Activated T-helper 1 cell treated with anti-CD3 and anti-CD28 coated beads, Interleukin-12 subunit alpha, Interleukin-12 subunit beta, Interleukin-2, Interleukin-4 antibody, amounts not matched to agents 30 ng/mL and 10 ng/mL and 1 ng/mL, durations not matched to agents 14 hours and 24 hours and 36 hours (primary cell): ENCODE measurements around the gene SUN1. TPM values are rescaled to one million over a fixed set of nuclear protein-coding genes. Genes with fewer than 3 reads are reported as not detected.
"Not testable (repeated sequence)": the region's sequence is repeated elsewhere in the genome, so short reads cannot be mapped to it uniquely, and the experiment has no call there.

Experiments used
- DNase-seq: peaks from one replicate; pipeline ENCODE4 v3.0.0; 2021; ENCODE audit warnings: low spot score
- H3K27ac Mint-ChIP-seq: one replicate; pipeline ENCODE4 v1.8.0; 2021; ENCODE audit warnings: mild to moderate bottlenecking, mixed read lengths
- H3K27me3 Mint-ChIP-seq: one replicate; pipeline ENCODE4 v1.8.0; 2022; ENCODE audit warnings: mild to moderate bottlenecking, moderate library complexity, mixed read lengths; ENCODE audit not compliant: insufficient read depth
- H3K36me3 Mint-ChIP-seq: one replicate; pipeline ENCODE4 v1.8.0; 2021; ENCODE audit warnings: low read depth, mixed read lengths
- H3K4me1 Mint-ChIP-seq: one replicate; pipeline ENCODE4 v1.8.0; 2021; ENCODE audit warnings: low read depth, mixed read lengths
- H3K4me3 Mint-ChIP-seq: one replicate; pipeline ENCODE4 v1.8.0; 2021; ENCODE audit warnings: mild to moderate bottlenecking, moderate library complexity, mixed read lengths
- H3K9me3 Mint-ChIP-seq: one replicate; pipeline ENCODE4 v1.8.0; 2021; ENCODE audit warnings: mixed read lengths
- intact Hi-C: fragments of 100-400 bp; cut with micrococcal nuclease; formaldehyde crosslinking; loops from one replicate; pipeline ENCODE4 v1.15.1; 2024
- total RNA-seq: library from RNA; stranded (reverse); gene quantifications from 2 replicates; pipeline ENCODE4 v1.2.3, GENCODE V29; 2022

SUN1 gene
- total RNA-seq, 1 donor from 2014 or later, result 76.4 TPM

DNA sequence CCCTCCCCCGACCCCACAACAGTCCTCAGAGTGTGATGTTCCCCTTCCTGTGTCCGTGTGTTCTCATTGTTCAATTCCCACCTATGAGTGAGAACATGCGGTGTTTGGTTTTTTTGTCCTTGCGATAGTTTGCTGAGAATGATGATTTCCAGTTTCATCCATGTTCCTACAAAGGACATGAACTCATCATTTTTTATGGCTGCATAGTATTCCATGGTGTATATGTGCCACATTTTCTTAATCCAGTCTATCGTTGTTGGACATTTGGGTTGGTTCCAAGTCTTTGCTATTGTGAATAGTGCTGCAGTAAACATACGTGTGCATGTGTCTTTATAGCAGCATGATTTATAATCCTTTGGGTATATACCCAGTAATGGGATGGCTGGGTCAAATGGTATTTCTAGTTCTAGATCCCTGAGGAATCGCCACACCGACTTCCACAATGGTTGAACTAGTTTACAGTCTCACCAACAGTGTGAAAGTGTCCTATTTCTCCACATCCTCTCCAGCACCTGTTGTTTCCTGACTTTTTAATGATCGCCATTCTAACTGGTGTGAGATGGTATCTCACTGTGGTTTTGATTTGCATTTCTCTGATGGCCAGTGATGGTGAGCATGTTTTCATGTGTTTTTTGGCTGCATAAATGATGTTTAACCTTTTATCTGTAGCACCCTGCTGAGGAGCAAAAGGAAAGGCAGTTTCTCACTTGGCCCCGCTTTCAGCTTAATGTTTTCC is 35.7 kb upstream of the SUN1 start:
- DNase-seq, intact Hi-C loops, H3K4me3 Mint-ChIP-seq, H3K9me3 Mint-ChIP-seq, H3K4me1 Mint-ChIP-seq, H3K27me3 Mint-ChIP-seq, H3K27ac Mint-ChIP-seq, H3K36me3 Mint-ChIP-seq: not testable (repeated sequence)

DNA sequence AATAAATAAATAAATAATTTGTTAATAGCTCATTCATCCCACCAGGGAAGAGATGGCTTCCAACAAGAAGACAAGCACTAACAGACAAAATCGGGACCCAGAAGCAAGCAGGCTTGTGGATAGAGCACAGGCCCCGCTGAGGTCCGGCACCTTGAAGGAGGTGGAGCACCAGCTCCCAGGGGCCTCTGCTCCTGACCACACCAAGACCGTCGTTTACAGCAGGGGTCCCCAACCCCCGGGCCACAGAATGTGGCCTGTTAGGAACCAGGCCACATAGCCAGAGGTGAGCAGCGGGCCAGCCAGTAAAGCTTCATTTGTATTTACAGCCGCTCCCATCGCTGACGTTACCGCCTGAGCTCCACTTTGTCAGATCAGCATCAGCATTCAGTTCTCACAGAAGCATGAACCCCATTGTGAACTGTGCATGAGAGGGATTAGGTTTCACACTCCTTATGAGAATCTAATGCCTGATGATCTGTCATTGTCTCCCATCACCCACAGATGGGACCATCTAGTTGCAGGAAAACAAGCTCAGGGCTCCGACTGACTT is 33.3 kb upstream of the SUN1 start:
- Mint-ChIP-seq H3K4me3 (no peak overlapping the region), H3K9me3 (no peaks in the 10 kb centered on the region), H3K36me3 (no peaks in the 10 kb centered on the region), H3K4me1 (no peaks in the 10 kb centered on the region), H3K27ac (no peak overlapping the region), H3K27me3 (peaks cover 10% of the 10 kb centered on the region)
- no peak for DNase-seq
- intact Hi-C loops, result no loop called here

GRCh38 chr7:800692-801091 is 31.6 kb upstream of the SUN1 start:
- Mint-ChIP-seq H3K27ac (no peak overlapping the region), H3K9me3 (no peaks in the 10 kb centered on the region), H3K4me3 (no peak overlapping the region), H3K36me3 (no peaks in the 10 kb centered on the region), H3K27me3 (peaks cover 14% of the 10 kb centered on the region), H3K4me1 (no peaks in the 10 kb centered on the region)
- no peak for DNase-seq
- intact Hi-C loops, result no loop called here

GRCh38 chr7:801351-801750 is 30.9 kb upstream of the SUN1 start:
- intact Hi-C loops, H3K4me3 Mint-ChIP-seq: not testable (repeated sequence)
- H3K27me3 Mint-ChIP-seq, result peaks cover 14% of the 10 kb centered on the region

DNA sequence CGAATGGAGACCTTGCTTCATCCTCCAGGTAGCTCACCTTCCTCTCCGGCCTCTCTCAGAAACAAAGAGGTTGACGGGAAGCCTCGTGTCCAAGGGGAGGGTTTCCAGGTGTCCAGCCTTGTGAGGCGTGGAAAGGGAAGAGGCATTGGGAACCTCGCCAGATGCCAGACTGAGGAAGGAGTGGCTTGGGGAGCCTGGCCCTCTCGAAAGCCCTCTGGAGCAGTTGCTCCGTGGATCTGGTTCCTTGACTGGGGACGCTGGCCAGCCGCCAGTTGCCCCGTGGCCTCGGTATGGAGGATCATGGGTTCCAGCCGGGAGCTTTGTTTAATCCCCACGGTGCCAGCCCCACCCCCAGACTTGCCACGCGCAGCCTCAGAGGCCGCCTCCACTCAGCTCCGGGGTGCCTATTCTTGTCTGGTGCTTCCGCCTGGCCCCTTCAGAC is 30.3 kb upstream of the SUN1 start:
- Mint-ChIP-seq H3K27ac (no peak overlapping the region), H3K4me1 (no peaks in the 10 kb centered on the region), H3K36me3 (no peaks in the 10 kb centered on the region), H3K9me3 (no peaks in the 10 kb centered on the region), H3K27me3 (peaks cover 14% of the 10 kb centered on the region), H3K4me3 (no peak overlapping the region)
- intact Hi-C loops, result no loop called here
- no peak for DNase-seq

More at GRCh38 chr7:801351-801750, 30.9 kb upstream of the SUN1 start:
- H3K36me3 Mint-ChIP-seq, DNase-seq, H3K27ac Mint-ChIP-seq, H3K4me1 Mint-ChIP-seq, H3K9me3 Mint-ChIP-seq: not testable (repeated sequence)

DNA sequence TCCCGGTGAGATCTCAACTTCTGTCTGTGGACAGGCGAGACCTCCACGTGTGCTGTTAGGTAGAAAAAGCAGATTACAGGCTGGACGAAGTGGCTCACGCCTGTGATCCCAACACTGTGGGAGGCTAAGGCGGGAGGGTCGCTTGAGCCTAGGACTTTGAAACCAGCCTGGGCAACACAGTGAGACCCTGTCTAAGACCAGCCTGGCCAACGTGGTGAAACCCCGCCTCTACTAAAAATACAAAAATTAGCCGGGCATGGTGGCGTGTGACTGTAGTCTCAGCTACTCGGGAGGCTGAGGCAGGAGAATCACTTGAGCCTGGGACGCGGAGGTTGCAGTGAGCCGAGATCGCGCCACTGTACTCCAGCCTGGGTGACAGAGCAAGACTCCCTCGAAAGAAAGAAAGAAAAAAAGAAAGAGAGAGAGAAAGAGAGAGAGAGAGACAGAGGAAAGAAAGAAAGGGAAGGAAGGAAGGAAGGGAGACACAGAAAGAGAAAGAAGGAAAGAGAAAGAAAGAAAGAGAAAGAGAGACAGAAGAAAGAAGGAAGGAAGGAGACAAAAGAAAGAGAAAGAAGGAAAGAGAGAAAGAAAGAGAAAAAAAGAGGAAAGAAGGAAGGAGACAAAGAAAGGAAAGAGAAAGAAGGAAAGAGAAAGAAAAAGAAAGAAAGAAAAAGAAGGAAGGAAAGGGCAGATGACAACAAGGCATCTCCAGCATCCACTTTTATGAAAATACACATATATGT is 29.6 kb upstream of the SUN1 start:
- Mint-ChIP-seq H3K4me3 (no peak overlapping the region), H3K4me1 (no peaks in the 10 kb centered on the region), H3K36me3 (no peaks in the 10 kb centered on the region), H3K27ac (no peak overlapping the region), H3K27me3 (peaks cover 14% of the 10 kb centered on the region), H3K9me3 (no peaks in the 10 kb centered on the region)
- DNase-seq, result no peak
- intact Hi-C loops, result no loop called here

DNA sequence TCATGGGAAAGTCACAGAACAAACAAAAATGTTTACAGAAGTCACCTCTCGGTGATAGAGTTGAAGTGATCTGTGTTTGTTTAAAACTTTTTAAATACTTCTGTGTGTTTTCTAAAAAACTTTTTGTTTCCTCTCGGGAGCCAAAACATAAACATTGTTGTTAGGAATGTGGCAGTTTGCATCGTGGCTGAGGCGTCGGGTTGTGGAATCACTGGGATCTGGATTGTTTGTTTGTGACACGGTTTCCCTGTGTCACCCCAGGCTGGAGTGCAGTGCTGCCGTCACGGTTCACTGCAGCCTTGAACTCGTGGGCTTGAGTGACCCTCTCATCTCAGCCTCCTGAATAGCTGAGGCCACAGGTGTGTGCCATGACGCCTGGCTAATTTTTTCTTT is 29.0 kb upstream of the SUN1 start:
- Mint-ChIP-seq H3K4me3 (no peak overlapping the region), H3K27ac (no peak overlapping the region), H3K4me1 (no peaks in the 10 kb centered on the region), H3K27me3 (peaks cover 14% of the 10 kb centered on the region), H3K9me3 (no peaks in the 10 kb centered on the region), H3K36me3 (no peaks in the 10 kb centered on the region)
- DNase-seq, result no peak
- intact Hi-C loops, result no loop called here

- H3K9me3 Mint-ChIP-seq, DNase-seq, intact Hi-C loops, H3K4me1 Mint-ChIP-seq, H3K27ac Mint-ChIP-seq, H3K36me3 Mint-ChIP-seq, H3K4me3 Mint-ChIP-seq: not testable (repeated sequence)
- peaks cover 14% of the 10 kb centered on the region for H3K27me3 Mint-ChIP-seq
Observed at GRCh38 chr7:803796-804195, 28.5 kb upstream of the SUN1 start.

DNA sequence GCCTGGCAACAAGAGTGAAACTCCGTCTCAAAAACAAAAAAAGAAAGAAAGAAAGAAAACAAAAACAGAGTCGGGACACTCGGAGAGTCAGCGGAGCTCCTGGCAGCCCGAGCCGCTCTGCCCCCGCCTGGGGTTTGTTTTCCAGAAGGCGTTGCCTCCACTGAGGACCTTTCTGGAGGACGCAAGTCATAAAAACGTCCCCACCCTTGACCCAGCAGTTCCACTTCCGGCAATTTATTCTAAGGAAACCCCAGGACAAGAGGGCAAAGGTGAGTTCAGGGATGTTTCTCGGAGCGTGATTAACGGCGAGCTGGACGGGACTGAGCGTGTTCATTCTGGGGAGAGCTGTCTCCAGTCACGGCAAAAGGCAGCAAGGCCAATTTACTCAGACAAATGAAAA is 27.0 kb upstream of the SUN1 start:
- intact Hi-C loops, result no loop called here
- Mint-ChIP-seq H3K4me1 (no peaks in the 10 kb centered on the region), H3K27me3 (peaks cover 15% of the 10 kb centered on the region), H3K36me3 (no peaks in the 10 kb centered on the region), H3K4me3 (no peak overlapping the region), H3K9me3 (no peaks in the 10 kb centered on the region), H3K27ac (no peak overlapping the region)
- no peak for DNase-seq

DNA sequence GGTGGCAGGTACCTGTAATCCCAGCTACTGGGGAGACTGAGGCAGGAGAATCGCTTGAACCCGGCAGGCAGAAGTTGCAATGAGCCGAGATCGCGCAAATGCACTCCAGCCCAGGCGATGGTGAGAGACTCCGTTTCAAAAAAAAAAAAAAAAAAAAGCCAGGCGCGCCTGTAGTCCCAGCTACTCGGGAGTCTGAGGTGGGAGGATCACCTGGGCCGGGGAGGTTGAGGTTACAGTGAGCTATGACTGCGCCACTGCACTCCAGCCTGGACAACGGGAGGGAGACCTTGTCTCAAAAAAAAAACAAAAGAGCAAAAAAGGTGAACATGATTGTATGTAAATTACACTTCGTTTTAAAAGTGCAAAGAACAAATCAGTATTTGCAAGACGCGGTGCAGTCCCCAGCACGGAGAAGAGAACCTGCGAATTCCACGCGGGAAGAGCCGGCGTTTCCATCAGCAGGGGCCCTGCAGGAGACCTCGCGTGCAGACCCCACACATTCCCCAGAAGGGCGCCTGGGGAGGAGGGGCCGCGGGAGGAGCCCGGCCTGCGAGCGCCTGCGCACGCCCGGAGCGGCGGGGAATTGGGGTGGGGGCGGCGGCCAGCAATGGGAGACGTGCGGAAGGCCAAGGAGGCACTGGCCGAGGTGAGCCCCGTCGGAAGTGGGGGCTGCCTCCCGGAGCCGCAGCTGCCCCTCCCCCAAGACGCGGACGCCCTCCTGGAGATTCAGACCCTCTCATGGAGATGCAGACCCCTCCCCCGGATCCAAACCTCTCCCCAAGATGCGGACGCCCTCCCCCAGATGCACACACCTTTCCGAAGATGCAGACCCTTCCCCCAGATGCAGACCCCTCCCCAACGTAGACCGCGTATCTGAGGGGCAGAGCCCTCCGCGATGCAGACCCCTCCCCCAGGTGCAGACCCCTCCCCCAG is 16.7 kb upstream of the SUN1 start:
- H3K9me3 Mint-ChIP-seq, result no peaks in the 10 kb centered on the region
- H3K27me3 Mint-ChIP-seq, result peaks cover 19% of the 10 kb centered on the region
- H3K4me3 Mint-ChIP-seq, result peak overlapping the region; percentile 78
- DNase-seq, result no peak
- peaks cover 50% of the 10 kb centered on the region for H3K4me1 Mint-ChIP-seq
- intact Hi-C loops, result loop anchor here (1.0 to 5.0 kb wide), 3 partner anchors 29 to 213 kb away; partner anchors contain the start of gene COX19
- peaks cover 14% of the 10 kb centered on the region for H3K36me3 Mint-ChIP-seq
- peak overlapping the region; percentile 44 for H3K27ac Mint-ChIP-seq

- Mint-ChIP-seq H3K9me3 (no peaks in the 10 kb centered on the region), H3K27me3 (peaks cover 19% of the 10 kb centered on the region), H3K36me3 (peaks cover 18% of the 10 kb centered on the region), H3K27ac (no peak overlapping the region), H3K4me1 (peaks cover 55% of the 10 kb centered on the region), H3K4me3 (no peak overlapping the region)
- DNase-seq, result peak; percentile 96
- intact Hi-C loops, result loop anchor here (1.0 to 5.0 kb wide), 3 partner anchors 30 to 214 kb away; partner anchors contain the start of gene COX19
Observed at GRCh38 chr7:816300-816750, 16.0 kb upstream of the SUN1 start.
